MM.1S (cell line): Measurements from ENCODE around the gene WNT3.

Experiments used
- CTCF ChIP-seq: fragments of 300-600 bp; sonication (generic); IDR thresholded peaks from 2 replicates; pipeline ENCODE4 v1.5.1; 2016; ENCODE audit warnings: antibody characterized with exemption, low read length, mixed read lengths
- EZH2 ChIP-seq: fragments of 300-600 bp; sonication (generic); optimal IDR thresholded peaks from 2 replicates; pipeline ENCODE3; 2017; ENCODE audit warnings: low read depth, mild to moderate bottlenecking, antibody characterized with exemption, low read length, mixed read lengths

GRCh38 chr17:46732160-46732559, 86.3 kb downstream of the WNT3 start:
- TF ChIP-seq EZH2 (no peak), CTCF (no peak)
